HG03354 (cell line): ENCODE measurements around the gene SMIM30.

Source experiments
- ATAC-seq: cut with Tn5 transposase; IDR thresholded peaks from one replicate; pipeline ENCODE4 v1.9.1; 2021; ENCODE audit warnings: mild to moderate bottlenecking; ENCODE audit not compliant: unreplicated experiment, poor library complexity, severe bottlenecking

SMIM30 gene

GRCh38 chr7:113113912-113114311, 4.4 kb downstream of the SMIM30 start:
- ATAC-seq = peak; percentile 38

- no peak for ATAC-seq
These were observed 8.6 kb downstream of the SMIM30 start for GRCh38 chr7:113109718-113110117.

GRCh38 chr7:113100121-113100603, 18.2 kb downstream of the SMIM30 start:
- ATAC-seq = no peak

- no peak for ATAC-seq
These were observed 19.0 kb downstream of the SMIM30 start for GRCh38 chr7:113099284-113099919.

- ATAC-seq = peak; percentile 74
These were observed 23.7 kb downstream of the SMIM30 start for GRCh38 chr7:113094517-113095249.

GRCh38 chr7:113093561-113093960, 24.8 kb downstream of the SMIM30 start:
- no peak for ATAC-seq

- no peak for ATAC-seq
These were observed 25.6 kb downstream of the SMIM30 start for GRCh38 chr7:113092762-113093161.

- peak; percentile 50 for ATAC-seq
These were observed 31.0 kb downstream of the SMIM30 start for GRCh38 chr7:113087071-113087998.

GRCh38 chr7:113086431-113086888, 31.9 kb downstream of the SMIM30 start, which contains the start of gene GPR85:
Gene GPR85, minus strand, starts transcription at chr7:113086827. Its CDS starts 2,106 bp downstream, at chr7:113084721.
- ATAC-seq = peak; percentile 81

- peak; percentile 10 for ATAC-seq
These were observed 32.5 kb downstream of the SMIM30 start for GRCh38 chr7:113085781-113086390.

GRCh38 chr7:113084496-113085172, 33.7 kb downstream of the SMIM30 start:
- no peak for ATAC-seq

- ATAC-seq = no peak
These were observed 34.4 kb downstream of the SMIM30 start for GRCh38 chr7:113083816-113084495.

GRCh38 chr7:113083132-113083815, 35.1 kb downstream of the SMIM30 start:
- ATAC-seq = peak; percentile 61

GRCh38 chr7:113078331-113078730, 40.0 kb downstream of the SMIM30 start:
- ATAC-seq = no peak

GRCh38 chr7:113076703-113077102, 41.7 kb downstream of the SMIM30 start:
- no peak for ATAC-seq

- ATAC-seq = peak; percentile 62
These were observed 46.9 kb downstream of the SMIM30 start for GRCh38 chr7:113071465-113071864.
